AG10803 (cell line): ENCODE measurements around the gene SAMD11.
"Not testable (repeated sequence)": the region's sequence is repeated elsewhere in the genome, so short reads cannot be mapped to it uniquely, and the experiment has no call there.

Experiments used
- DNase-seq: peaks from one replicate; pipeline ENCODE4 v3.0.0; 2010; ENCODE audit warnings: low read depth
- H3K4me3 ChIP-seq: 2 replicates; pipeline ENCODE4 v1.5.1; 2011; ENCODE audit warnings: mild to moderate bottlenecking, low read length, control low read depth
- CTCF ChIP-seq: conservative IDR thresholded peaks from 2 replicates; pipeline ENCODE4 v1.5.1; 2011; ENCODE audit warnings: mild to moderate bottlenecking, low read length, control low read depth, inconsistent platforms

Gene SAMD11

GRCh38 chr1:974293-974640 is 50.5 kb downstream of the SAMD11 start:
- DNase-seq: no peak
- no peak overlapping the region for H3K4me3 ChIP-seq
- TF ChIP-seq CTCF: no peak

- H3K4me3 ChIP-seq: no peak overlapping the region
- TF ChIP-seq CTCF: no peak
- no peak for DNase-seq
These were observed 51.1 kb downstream of the SAMD11 start for GRCh38 chr1:974687-975328.

GRCh38 chr1:975365-975764 is 51.6 kb downstream of the SAMD11 start:
- no peak overlapping the region for H3K4me3 ChIP-seq

GRCh38 chr1:975896-976683 is 52.4 kb downstream of the SAMD11 start:
- no peak overlapping the region for H3K4me3 ChIP-seq
- DNase-seq: peak; percentile 67
- TF ChIP-seq CTCF: peak; percentile 64

More at GRCh38 chr1:975365-975764, 51.6 kb downstream of the SAMD11 start:
- DNase-seq: no peak
- TF ChIP-seq CTCF: no peak

GRCh38 chr1:976791-977190 is 53.1 kb downstream of the SAMD11 start:
- not testable (repeated sequence) for H3K4me3 ChIP-seq

GRCh38 chr1:978069-978834 is 54.5 kb downstream of the SAMD11 start:
- TF ChIP-seq CTCF: no peak
- H3K4me3 ChIP-seq: no peak overlapping the region
- DNase-seq: no peak

More at GRCh38 chr1:976791-977190, 53.1 kb downstream of the SAMD11 start:
- DNase-seq: not testable (repeated sequence)

GRCh38 chr1:978835-979743 is 55.4 kb downstream of the SAMD11 start:
- no peak for TF ChIP-seq CTCF
- no peak overlapping the region for H3K4me3 ChIP-seq
- no peak for DNase-seq
